HCT116 (cell line): Measurements from ENCODE around the gene FZR1.

Source experiments
- CTCF ChIP-seq, 3 experiments: fragments of 200-600 bp in 1 of 3; sonication (generic) in 1 of 3; IDR thresholded peaks in 2 of 3; conservative IDR thresholded peaks in 1 of 3; 2 replicates each; pipeline ENCODE4 v1.5.1; 2012 to 2017; ENCODE audit warnings: low read depth in 2 of 3, low read length in 2 of 3, antibody characterized with exemption in 1 of 3, borderline replicate concordance in 1 of 3, control low read depth in 1 of 3, mild to moderate bottlenecking in 1 of 3, mixed read lengths in 1 of 3, mixed run types in 1 of 3, moderate library complexity in 1 of 3; ENCODE audit not compliant: insufficient read depth in 1 of 3
- ELF1 ChIP-seq: IDR thresholded peaks from 2 replicates; pipeline ENCODE4 v1.6.1; 2012; ENCODE audit warnings: low read depth, borderline replicate concordance
- MAX ChIP-seq: IDR thresholded peaks from 2 replicates; pipeline ENCODE4 v1.6.1; 2012
- POLR2A ChIP-seq: IDR thresholded peaks from 2 replicates; pipeline ENCODE4 v1.7.0; 2011; ENCODE audit warnings: borderline replicate concordance; ENCODE audit not compliant: insufficient read depth, insufficient read length; ENCODE audit errors: extremely low read depth
- POLR2AphosphoS5 ChIP-seq: IDR thresholded peaks from 2 replicates; pipeline ENCODE4 v1.6.1; 2011; ENCODE audit warnings: mild to moderate bottlenecking, low read depth, low read length, moderate library complexity
- REST ChIP-seq: IDR thresholded peaks from 2 replicates; pipeline ENCODE4 v1.6.1; 2012; ENCODE audit warnings: low read depth
- SIN3A ChIP-seq: IDR thresholded peaks from 2 replicates; pipeline ENCODE4 v1.6.1; 2012; ENCODE audit warnings: low read depth
- ZBTB33 ChIP-seq: IDR thresholded peaks from 2 replicates; pipeline ENCODE4 v1.6.1; 2011; ENCODE audit warnings: mild to moderate bottlenecking, low read length, moderate library complexity; ENCODE audit not compliant: insufficient replicate concordance; ENCODE audit errors: extremely low read depth

GRCh38 chr19:3477951-3478350, 28.2 kb upstream of the FZR1 start:
- TF ChIP-seq ZBTB33 (no peak), CTCF (IDR thresholded peaks at IDR 0.05 in 2 of 3, conservative IDR thresholded peaks at IDR 0.05 in 1 of 3; ENCODE audit: borderline replicate concordance in 1 of 3, insufficient read depth in 1 of 3, low read depth in 2 of 3, low read length in 2 of 3) (no peak), MAX (no peak), ELF1 (no peak), REST (no peak), POLR2AphosphoS5 (no peak), POLR2A (no peak), SIN3A (no peak)
